ENCODE results near the gene TTLL9.

The TTLL9 gene

GRCh38 chr20:31869673-31869941, 827 bp upstream of the TTLL9 start:
- in situ Hi-C loops (cut with HindIII; ENCODE audit: low sequenced_read_pairs): no loop called here
- DNase-seq (ENCODE audit: low read depth, low spot score): no peak
- no peak overlapping the region for H3K4me3 ChIP-seq (ENCODE audit: low read depth, low read length)
- TF ChIP-seq CTCF (IDR thresholded peaks at IDR 0.05; ENCODE audit: low read depth, low read length): no peak

GRCh38 chr20:31870726-31871617, 538 bp downstream of the TTLL9 start:
- no peak for TF ChIP-seq CTCF (IDR thresholded peaks at IDR 0.05; ENCODE audit: low read depth, low read length)
- no peak overlapping the region for H3K4me3 ChIP-seq (ENCODE audit: low read depth, low read length)
- no peak for DNase-seq (ENCODE audit: low read depth, low spot score)
- in situ Hi-C loops (cut with HindIII; ENCODE audit: low sequenced_read_pairs): no loop called here

GRCh38 chr20:31871618-31871954, 1.2 kb downstream of the TTLL9 start:
- in situ Hi-C loops (cut with HindIII; ENCODE audit: low sequenced_read_pairs): no loop called here
- H3K4me3 ChIP-seq (ENCODE audit: low read depth, low read length): no peak overlapping the region
- TF ChIP-seq CTCF (IDR thresholded peaks at IDR 0.05; ENCODE audit: low read depth, low read length): no peak
- no peak for DNase-seq (ENCODE audit: low read depth, low spot score)

GRCh38 chr20:31872406-31872805, 2.0 kb downstream of the TTLL9 start:
- no peak for DNase-seq (ENCODE audit: low read depth, low spot score)
- no peak for TF ChIP-seq CTCF (IDR thresholded peaks at IDR 0.05; ENCODE audit: low read depth, low read length)
- in situ Hi-C loops (cut with HindIII; ENCODE audit: low sequenced_read_pairs): no loop called here
- no peak overlapping the region for H3K4me3 ChIP-seq (ENCODE audit: low read depth, low read length)

GRCh38 chr20:31875671-31876070, 5.2 kb downstream of the TTLL9 start:
- no peak for DNase-seq (ENCODE audit: low read depth, low spot score)
- H3K4me3 ChIP-seq (ENCODE audit: low read depth, low read length): no peak overlapping the region
- in situ Hi-C loops (cut with HindIII; ENCODE audit: low sequenced_read_pairs): no loop called here
- no peak for TF ChIP-seq CTCF (IDR thresholded peaks at IDR 0.05; ENCODE audit: low read depth, low read length)

GRCh38 chr20:31877684-31878083, 7.2 kb downstream of the TTLL9 start:
- no peak overlapping the region for H3K4me3 ChIP-seq (ENCODE audit: low read depth, low read length)
- in situ Hi-C loops (cut with HindIII; ENCODE audit: low sequenced_read_pairs): no loop called here
- no peak for TF ChIP-seq CTCF (IDR thresholded peaks at IDR 0.05; ENCODE audit: low read depth, low read length)
- DNase-seq (ENCODE audit: low read depth, low spot score): no peak

Data from astrocyte of the spinal cord (primary cell).